Urinary bladder (tissue), 4 donors: ENCODE data around the gene IGFN1. TPM values are rescaled to one million over a fixed set of nuclear protein-coding genes. Genes with fewer than 3 reads are reported as not detected.
"Not testable (repeated sequence)": the region's sequence is repeated elsewhere in the genome, so short reads cannot be mapped to it uniquely, and the experiment has no call there.

ENCODE experiments used
- DNase-seq: peaks from one replicate; pipeline ENCODE4 v3.0.0-alpha.2; 2015; ENCODE audit errors: extremely low spot score
- H3K27ac ChIP-seq: one replicate; pipeline ENCODE4 v1.5.1; 2013; ENCODE audit warnings: low read depth, mild to moderate bottlenecking, moderate library complexity
- H3K36me3 ChIP-seq: one replicate; pipeline ENCODE4 v1.6.1; 2013; ENCODE audit warnings: mild to moderate bottlenecking, moderate library complexity; ENCODE audit not compliant: insufficient read depth
- H3K4me1 ChIP-seq: one replicate; pipeline ENCODE4 v1.6.1; 2013; ENCODE audit warnings: mild to moderate bottlenecking, moderate library complexity; ENCODE audit not compliant: insufficient read depth
- H3K4me3 ChIP-seq: one replicate; pipeline ENCODE4 v1.5.1; 2013; ENCODE audit warnings: low read depth, low read length
- WGBS: extraction: QIAGEN DNeasy Blood & Tissue Kit; methylation state at CpG from one replicate; pipeline ENCODE4 v1.1.7; 2013; 5-methylcytosine and 5-hydroxymethylcytosine counted together
- polyA plus RNA-seq: library from polyadenylated mRNA; stranded (reverse); fragments of 200-250 nt; gene quantifications from one replicate; pipeline ENCODE4 v1.2.3, GENCODE V29; 2013
- total RNA-seq: library from RNA; depleted of rRNA; stranded (reverse); fragments of >200 nt; gene quantifications from one replicate; pipeline ENCODE4 v1.2.3, GENCODE V29; 2014
- donor health status: healthy with polysubstance abuse.
- donor health status: healthy.

Gene IGFN1
- total and polyA plus RNA-seq, 2 donors: 0.14 to 0.69 TPM

DNA sequence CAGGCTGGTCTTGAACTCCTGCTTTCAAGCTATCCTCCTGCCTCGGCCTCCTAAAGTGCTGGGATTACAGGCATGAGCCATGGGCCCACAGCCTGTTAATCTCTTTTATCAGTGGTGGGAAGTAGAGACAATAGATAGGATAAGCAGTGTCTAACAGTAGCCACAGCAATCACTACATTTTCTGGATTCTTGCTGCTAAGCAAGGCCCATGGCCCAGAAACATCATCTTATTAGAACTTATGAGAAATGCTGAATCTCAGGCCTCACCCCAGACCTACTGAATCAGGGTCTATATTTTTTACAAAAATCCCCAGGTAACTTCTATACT lies 29.7 kb downstream of the IGFN1 start:
- H3K27ac ChIP-seq: no peak overlapping the region
- WGBS: 91% methylated on average over 1 of the region's 1 CpG
- no peaks in the 10 kb centered on the region for H3K36me3 ChIP-seq

GRCh38 chr1:201221201-201221846 lies 30.7 kb downstream of the IGFN1 start:
- H3K27ac ChIP-seq: no peak overlapping the region
- DNase-seq: no peak
- no peak overlapping the region for H3K4me3 ChIP-seq
- H3K4me1 ChIP-seq: no peaks in the 10 kb centered on the region
- 84% methylated on average over 10 of the region's 10 CpGs for WGBS
- no peaks in the 10 kb centered on the region for H3K36me3 ChIP-seq

More for the DNA sequence above, 29.7 kb downstream of the IGFN1 start:
- Histone ChIP-seq H3K4me3 (no peak overlapping the region), H3K4me1 (no peaks in the 10 kb centered on the region)
- no peak for DNase-seq

DNA sequence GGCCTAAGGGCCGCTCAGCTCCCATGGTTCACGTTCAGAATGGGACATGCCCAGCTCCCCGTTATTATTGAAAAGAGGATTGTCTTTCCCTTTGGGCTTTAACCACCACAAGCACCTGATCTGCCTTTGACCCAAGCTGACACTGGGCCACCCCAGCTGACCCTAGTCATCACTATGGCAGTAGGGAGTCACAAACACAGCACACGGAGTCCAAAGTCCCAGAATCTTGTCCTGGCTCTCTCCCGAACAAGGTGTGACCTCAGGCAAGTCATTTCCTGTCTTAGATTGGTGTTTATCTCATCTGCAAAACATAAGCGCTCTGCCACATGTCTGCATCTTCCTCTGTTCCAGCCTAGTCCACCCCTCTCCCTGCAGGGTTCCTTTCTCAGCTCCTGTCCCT lies 31.5 kb downstream of the IGFN1 start:
- H3K4me3 ChIP-seq: no peak overlapping the region
- no peaks in the 10 kb centered on the region for H3K36me3 ChIP-seq
- no peak overlapping the region for H3K27ac ChIP-seq
- no peak for DNase-seq
- H3K4me1 ChIP-seq: no peaks in the 10 kb centered on the region
- 87% methylated on average over 6 of the region's 6 CpGs for WGBS

- Histone ChIP-seq H3K4me3 (no peak overlapping the region), H3K4me1 (no peaks in the 10 kb centered on the region), H3K27ac (no peak overlapping the region), H3K36me3 (no peaks in the 10 kb centered on the region)
- DNase-seq: no peak
- WGBS: 85% methylated on average over 17 of the region's 17 CpGs
These were observed 33.4 kb downstream of the IGFN1 start for GRCh38 chr1:201223852-201224665.

GRCh38 chr1:201224666-201225370 lies 34.2 kb downstream of the IGFN1 start:
- DNase-seq: no peak
- WGBS: 73% methylated on average over 7 of the region's 7 CpGs
- H3K4me3 ChIP-seq: no peak overlapping the region

GRCh38 chr1:201226178-201226514 lies 35.5 kb downstream of the IGFN1 start:
- no peak for DNase-seq
- no peaks in the 10 kb centered on the region for H3K4me1 ChIP-seq
- H3K4me3 ChIP-seq: no peak overlapping the region
- no peaks in the 10 kb centered on the region for H3K36me3 ChIP-seq
- WGBS: 68% methylated on average over 7 of the region's 7 CpGs
- H3K27ac ChIP-seq: no peak overlapping the region

More at GRCh38 chr1:201224666-201225370, 34.2 kb downstream of the IGFN1 start:
- Histone ChIP-seq H3K4me1 (no peaks in the 10 kb centered on the region), H3K36me3 (no peaks in the 10 kb centered on the region), H3K27ac (no peak overlapping the region)

DNA sequence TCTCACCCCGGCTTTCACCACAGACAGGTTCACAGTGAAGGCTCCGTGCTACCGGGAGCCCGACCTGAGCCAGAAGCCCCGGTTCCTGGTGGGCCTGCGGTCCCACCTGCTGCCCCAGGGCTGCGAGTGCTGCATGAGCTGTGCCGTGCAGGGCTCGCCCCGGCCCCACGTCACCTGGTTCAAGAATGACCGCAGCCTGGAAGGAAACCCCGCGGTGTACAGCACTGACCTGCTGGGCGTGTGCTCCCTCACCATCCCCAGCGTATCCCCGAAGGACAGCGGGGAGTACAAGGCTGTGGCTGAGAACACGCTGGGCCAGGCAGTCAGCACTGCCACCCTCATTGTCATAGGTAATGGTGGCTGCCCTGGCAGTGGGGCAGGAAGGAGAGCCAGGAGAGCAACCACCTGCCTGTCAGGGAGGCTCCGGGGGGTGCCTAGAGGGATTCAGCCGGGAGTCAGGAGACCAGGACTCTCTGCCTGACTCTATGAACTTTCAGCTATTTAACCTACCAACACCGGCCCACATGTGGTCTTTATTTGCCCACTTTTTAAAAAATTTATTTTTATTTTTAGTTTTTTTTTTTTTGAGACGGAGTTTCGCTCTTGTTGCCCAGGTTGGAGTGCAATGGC lies 36.4 kb downstream of the IGFN1 start:
- H3K27ac ChIP-seq: no peak overlapping the region
- no peak overlapping the region for H3K4me3 ChIP-seq
- no peak for DNase-seq
- H3K36me3 ChIP-seq: no peaks in the 10 kb centered on the region
- H3K4me1 ChIP-seq: no peaks in the 10 kb centered on the region
- 88% methylated on average over 24 of the region's 24 CpGs for WGBS

DNA sequence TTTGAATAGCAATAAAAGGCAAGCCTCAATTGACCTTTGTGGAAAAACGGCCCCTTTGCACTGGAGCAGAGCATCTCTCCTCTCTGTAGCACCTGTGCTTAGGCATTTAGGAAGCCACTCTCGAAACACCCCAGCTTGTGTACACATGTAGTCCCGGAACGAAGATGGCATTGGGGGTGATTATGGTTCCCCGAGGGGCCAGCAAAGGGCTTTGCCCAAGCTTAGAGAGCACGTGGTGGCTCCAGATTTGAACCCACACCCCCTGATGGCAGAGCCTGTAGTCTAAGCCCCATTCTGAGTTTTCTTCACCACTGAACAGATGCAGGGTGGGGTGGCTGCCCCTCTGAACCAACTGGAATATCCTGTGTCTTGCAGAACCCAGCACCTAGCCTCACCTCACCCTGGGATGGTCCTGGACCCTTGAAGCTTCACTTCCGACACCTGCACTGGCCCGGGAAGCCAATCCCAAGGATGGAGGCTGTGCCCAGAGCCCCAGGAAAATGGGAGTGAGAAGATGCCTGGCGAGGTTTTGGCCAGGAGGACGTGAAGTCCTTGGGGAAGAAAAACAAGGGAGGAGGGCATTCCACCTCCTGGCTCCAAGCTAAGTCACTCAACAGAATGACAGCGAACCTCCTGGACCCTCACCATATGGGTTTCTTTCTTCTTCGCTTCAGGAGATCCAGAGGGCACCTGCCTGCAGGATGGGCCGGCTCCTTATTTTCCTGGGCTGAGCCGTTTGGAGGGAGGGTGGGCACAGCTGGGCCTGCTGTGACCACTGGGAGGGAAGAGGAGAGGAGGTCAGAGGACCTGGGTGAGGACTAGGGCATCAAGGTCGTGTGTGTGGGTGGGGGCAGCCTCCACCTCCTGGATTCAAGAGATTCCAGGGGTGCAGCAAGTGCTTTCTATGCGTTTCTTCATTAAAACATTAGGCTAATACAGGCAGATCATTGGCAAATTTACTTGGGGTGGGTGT lies 37.7 kb downstream of the IGFN1 start:
- Histone ChIP-seq H3K36me3 (no peaks in the 10 kb centered on the region), H3K4me3 (no peak overlapping the region), H3K4me1 (no peaks in the 10 kb centered on the region), H3K27ac (no peak overlapping the region)
- WGBS: 80% methylated on average over 16 of the region's 16 CpGs
- no peak for DNase-seq

DNA sequence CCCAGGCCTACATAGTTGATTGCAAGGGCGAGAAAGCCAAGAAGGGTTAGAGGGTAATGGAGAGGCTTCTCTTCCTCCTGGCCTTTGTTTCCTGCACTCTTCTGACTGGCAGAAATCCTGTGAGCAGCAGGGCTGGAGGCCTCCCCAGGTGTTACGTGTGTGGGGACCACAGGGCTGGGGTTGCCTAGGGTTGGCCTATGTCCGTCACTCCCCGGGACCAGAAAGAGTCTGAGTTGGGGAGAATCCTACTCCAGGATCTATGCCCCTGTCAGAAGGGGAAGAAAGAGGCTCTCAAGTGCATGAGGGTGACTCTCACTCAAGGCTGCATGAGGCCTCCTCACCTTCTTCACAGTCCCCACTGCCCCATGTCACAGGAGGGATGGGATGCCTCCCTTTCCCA lies 38.5 kb downstream of the IGFN1 start:
- WGBS: 77% methylated on average over 4 of the region's 4 CpGs
- H3K36me3 ChIP-seq: no peaks in the 10 kb centered on the region
- no peaks in the 10 kb centered on the region for H3K4me1 ChIP-seq
- H3K4me3 ChIP-seq: no peak overlapping the region
- no peak for DNase-seq
- no peak overlapping the region for H3K27ac ChIP-seq

- Histone ChIP-seq H3K27ac (no peak overlapping the region), H3K4me1 (no peaks in the 10 kb centered on the region), H3K4me3 (no peak overlapping the region), H3K36me3 (no peaks in the 10 kb centered on the region)
- DNase-seq: no peak
- 65% methylated on average over 6 of the region's 6 CpGs for WGBS
These were observed 39.4 kb downstream of the IGFN1 start for GRCh38 chr1:201229771-201230635.

DNA sequence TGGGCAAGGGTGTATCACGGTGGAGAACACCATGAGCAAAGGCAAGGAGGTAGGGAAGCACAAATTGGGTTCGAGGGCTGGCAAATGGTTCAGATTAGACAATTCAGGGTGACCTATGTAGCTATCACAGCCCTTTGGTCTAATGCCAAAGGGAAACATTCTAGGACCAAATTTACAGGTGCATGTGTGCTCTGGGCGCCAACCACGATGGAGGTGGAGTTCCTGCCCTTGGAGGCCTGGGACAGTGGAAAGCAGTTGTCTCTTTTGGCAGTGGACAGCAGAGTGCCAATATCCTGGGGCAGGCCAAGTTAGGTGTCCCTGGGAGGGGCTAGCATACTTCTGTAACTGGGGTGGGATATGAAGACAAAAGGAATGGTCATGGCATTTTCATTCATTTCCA lies 40.1 kb downstream of the IGFN1 start:
- Histone ChIP-seq H3K27ac (no peak overlapping the region), H3K36me3 (no peaks in the 10 kb centered on the region), H3K4me3 (no peak overlapping the region), H3K4me1 (no peaks in the 10 kb centered on the region)
- no peak for DNase-seq
- 88% methylated on average over 4 of the region's 4 CpGs for WGBS

GRCh38 chr1:201239646-201240045 lies 49.0 kb downstream of the IGFN1 start:
- not testable (repeated sequence) for H3K36me3 ChIP-seq, H3K4me1 ChIP-seq, DNase-seq, H3K4me3 ChIP-seq, H3K27ac ChIP-seq
- whole genome bisulfite sequencing: 76% methylated on average over 11 of the region's 11 CpGs
